OCI-LY3 (cell line): ENCODE data around the gene SCUBE1.

ENCODE experiments used
- H2AFZ ChIP-seq: fragments of 200-600, 300-600 bp; shearing (Covaris generic); 2 replicates; pipeline ENCODE4 v1.6.0; 2014; ENCODE audit warnings: antibody characterized with exemption, low read depth, low read length
- H3K27ac ChIP-seq: fragments of 200-600, 300-600 bp; sonication (generic); 2 replicates; pipeline ENCODE4 v1.5.1; 2014; ENCODE audit warnings: mild to moderate bottlenecking, low read length, moderate library complexity, mixed read lengths
- H3K27me3 ChIP-seq: fragments of 200-600, 300-600 bp; sonication (generic); 2 replicates; pipeline ENCODE4 v1.6.1; 2014; ENCODE audit warnings: low read depth, low read length, mixed read lengths
- H3K36me3 ChIP-seq: fragments of 200-600, 300-600 bp; sonication (generic); replicated peaks from 2 replicates; pipeline ENCODE3; 2014; ENCODE audit warnings: low read depth, low read length, mixed read lengths
- H3K4me1 ChIP-seq: fragments of 300-600, 200-600 bp; sonication (generic); 2 replicates; pipeline ENCODE4 v1.6.1; 2014; ENCODE audit warnings: low read length, mixed read lengths
- H3K4me2 ChIP-seq: fragments of 200-600, 300-600 bp; sonication (generic); 2 replicates; pipeline ENCODE4 v1.6.1; 2014; ENCODE audit warnings: low read length, mixed read lengths
- H3K4me3 ChIP-seq: fragments of 300-600, 200-600 bp; sonication (generic); 2 replicates; pipeline ENCODE4 v1.5.1; 2014; ENCODE audit warnings: antibody characterized with exemption, mild to moderate bottlenecking, low read length, moderate library complexity
- H3K79me2 ChIP-seq: fragments of 300-600, 200-600 bp; shearing (Covaris generic); 2 replicates; pipeline ENCODE4 v1.6.1; 2014; ENCODE audit warnings: mild to moderate bottlenecking, low read length, mixed read lengths
- H3K9ac ChIP-seq: fragments of 300-600, 200-600 bp; shearing (Covaris generic); 2 replicates; pipeline ENCODE4 v1.6.0; 2014; ENCODE audit warnings: mild to moderate bottlenecking, low read length, moderate library complexity
- H3K9me3 ChIP-seq: fragments of 200-600, 300-600 bp; shearing (Covaris generic); 2 replicates; pipeline ENCODE4 v1.6.1; 2014; ENCODE audit warnings: low read length, mixed read lengths; ENCODE audit not compliant: insufficient read depth
- H4K20me1 ChIP-seq: fragments of 200-600, 300-600 bp; sonication (generic); 2 replicates; pipeline ENCODE4 v1.6.1; 2016; ENCODE audit warnings: low read length, mixed read lengths; ENCODE audit not compliant: insufficient read depth
- EZH2phosphoT487 ChIP-seq: fragments of 200-600 bp; shearing (Covaris generic); IDR thresholded peaks from 2 replicates; pipeline ENCODE4 v1.6.1; 2018; ENCODE audit warnings: antibody characterized with exemption, mixed run types, low read depth
- TF ChIP-seq, protein P1 (sequence below): fragments of 200-600, 300-600 bp; sonication (generic); IDR thresholded peaks from 2 replicates; pipeline ENCODE4 v1.5.1; 2014; ENCODE audit warnings: antibody characterized with exemption, low read length, low read depth

The SCUBE1 gene

DNA sequence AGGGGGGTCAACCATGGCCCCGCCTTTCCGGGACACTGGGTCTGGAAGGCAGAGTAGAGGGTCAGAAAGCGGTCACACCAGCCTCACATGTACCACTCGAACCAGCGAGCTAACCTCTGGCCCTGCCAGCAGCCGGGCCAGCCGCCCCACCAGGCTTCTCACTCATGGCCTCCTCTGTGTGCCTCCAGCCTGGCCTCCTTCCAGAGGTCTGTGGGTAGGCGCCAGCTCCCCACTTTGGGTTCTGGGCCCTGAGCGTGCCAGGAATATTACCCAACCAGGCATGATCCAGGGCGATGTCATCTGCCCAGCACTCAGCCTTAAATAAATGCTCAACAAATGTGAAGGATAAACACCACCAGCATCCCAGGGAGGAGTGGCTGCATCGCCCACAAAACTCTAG is 5.8 kb downstream of the SCUBE1 start:
- no peak for TF ChIP-seq EZH2phosphoT487
- TF ChIP-seq, protein P1, sequence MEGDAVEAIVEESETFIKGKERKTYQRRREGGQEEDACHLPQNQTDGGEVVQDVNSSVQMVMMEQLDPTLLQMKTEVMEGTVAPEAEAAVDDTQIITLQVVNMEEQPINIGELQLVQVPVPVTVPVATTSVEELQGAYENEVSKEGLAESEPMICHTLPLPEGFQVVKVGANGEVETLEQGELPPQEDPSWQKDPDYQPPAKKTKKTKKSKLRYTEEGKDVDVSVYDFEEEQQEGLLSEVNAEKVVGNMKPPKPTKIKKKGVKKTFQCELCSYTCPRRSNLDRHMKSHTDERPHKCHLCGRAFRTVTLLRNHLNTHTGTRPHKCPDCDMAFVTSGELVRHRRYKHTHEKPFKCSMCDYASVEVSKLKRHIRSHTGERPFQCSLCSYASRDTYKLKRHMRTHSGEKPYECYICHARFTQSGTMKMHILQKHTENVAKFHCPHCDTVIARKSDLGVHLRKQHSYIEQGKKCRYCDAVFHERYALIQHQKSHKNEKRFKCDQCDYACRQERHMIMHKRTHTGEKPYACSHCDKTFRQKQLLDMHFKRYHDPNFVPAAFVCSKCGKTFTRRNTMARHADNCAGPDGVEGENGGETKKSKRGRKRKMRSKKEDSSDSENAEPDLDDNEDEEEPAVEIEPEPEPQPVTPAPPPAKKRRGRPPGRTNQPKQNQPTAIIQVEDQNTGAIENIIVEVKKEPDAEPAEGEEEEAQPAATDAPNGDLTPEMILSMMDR = no peak
- Histone ChIP-seq H3K27ac (no peak overlapping the region), H4K20me1 (no peaks in the 10 kb centered on the region), H3K4me2 (no peak overlapping the region), H3K27me3 (peaks cover 13% of the 10 kb centered on the region; the same call in 1 of the 2 replicates), H3K4me3 (no peak overlapping the region), H3K36me3 (no peaks in the 10 kb centered on the region), H3K9ac (no peak overlapping the region), H2AFZ (no peak overlapping the region), H3K79me2 (no peaks in the 10 kb centered on the region), H3K4me1 (no peaks in the 10 kb centered on the region), H3K9me3 (no peaks in the 10 kb centered on the region)

DNA sequence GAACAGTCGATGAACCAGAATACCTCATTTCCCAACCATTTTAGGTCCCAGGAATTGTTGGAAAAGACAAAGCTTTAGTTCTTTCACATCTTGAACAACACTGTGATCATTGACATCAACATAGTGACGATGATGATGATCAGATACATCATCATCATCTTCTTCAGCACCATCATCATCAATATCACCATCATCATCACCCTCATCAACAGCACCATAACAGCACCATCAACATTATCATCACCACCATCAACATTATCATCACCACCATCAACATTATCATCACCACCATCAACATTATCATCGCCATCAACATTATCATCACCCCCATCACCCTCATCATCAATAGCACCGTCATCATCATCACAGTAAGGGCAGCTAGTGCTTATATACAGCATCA is 8.8 kb downstream of the SCUBE1 start:
- H3K36me3 ChIP-seq = no peaks in the 10 kb centered on the region
- H3K9me3 ChIP-seq = no peaks in the 10 kb centered on the region
- H3K27me3 ChIP-seq = peaks cover 13% of the 10 kb centered on the region; the same call in 1 of the 2 replicates
- no peaks in the 10 kb centered on the region for H3K79me2 ChIP-seq
- no peak overlapping the region for H2AFZ ChIP-seq
- no peaks in the 10 kb centered on the region for H4K20me1 ChIP-seq
- no peak for TF ChIP-seq EZH2phosphoT487
- TF ChIP-seq, protein P1 = no peak
- H3K27ac ChIP-seq = no peak overlapping the region
- no peak overlapping the region for H3K4me3 ChIP-seq
- no peak overlapping the region for H3K9ac ChIP-seq
- no peaks in the 10 kb centered on the region for H3K4me1 ChIP-seq
- H3K4me2 ChIP-seq = no peak overlapping the region

DNA sequence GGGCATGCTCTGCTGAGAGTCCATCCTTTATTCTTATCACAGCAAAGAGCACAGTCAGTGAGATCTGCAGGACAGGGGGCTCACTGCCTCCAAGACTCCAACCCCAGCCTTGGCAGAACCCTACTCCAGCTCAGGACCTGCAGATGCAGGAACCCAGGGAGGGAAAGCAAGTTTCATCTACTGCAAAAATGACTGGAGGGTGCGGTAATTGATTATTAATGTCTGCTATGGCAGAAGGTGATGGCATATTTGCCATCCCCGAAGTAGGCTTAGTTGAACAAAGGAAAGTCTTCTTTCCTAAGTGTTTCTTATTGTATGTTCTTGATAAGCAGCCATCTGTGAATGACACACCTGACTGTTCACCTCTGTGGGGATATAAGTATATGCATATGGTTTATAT is 9.2 kb downstream of the SCUBE1 start:
- Histone ChIP-seq H3K4me3 (no peak overlapping the region), H3K9me3 (no peaks in the 10 kb centered on the region), H3K27ac (no peak overlapping the region), H3K9ac (no peak overlapping the region), H4K20me1 (no peaks in the 10 kb centered on the region), H2AFZ (no peak overlapping the region), H3K79me2 (no peaks in the 10 kb centered on the region), H3K36me3 (no peaks in the 10 kb centered on the region), H3K4me1 (no peaks in the 10 kb centered on the region), H3K27me3 (peaks cover 13% of the 10 kb centered on the region; the same call in 1 of the 2 replicates), H3K4me2 (no peak overlapping the region)
- no peak for TF ChIP-seq EZH2phosphoT487
- TF ChIP-seq, protein P1 = no peak

DNA sequence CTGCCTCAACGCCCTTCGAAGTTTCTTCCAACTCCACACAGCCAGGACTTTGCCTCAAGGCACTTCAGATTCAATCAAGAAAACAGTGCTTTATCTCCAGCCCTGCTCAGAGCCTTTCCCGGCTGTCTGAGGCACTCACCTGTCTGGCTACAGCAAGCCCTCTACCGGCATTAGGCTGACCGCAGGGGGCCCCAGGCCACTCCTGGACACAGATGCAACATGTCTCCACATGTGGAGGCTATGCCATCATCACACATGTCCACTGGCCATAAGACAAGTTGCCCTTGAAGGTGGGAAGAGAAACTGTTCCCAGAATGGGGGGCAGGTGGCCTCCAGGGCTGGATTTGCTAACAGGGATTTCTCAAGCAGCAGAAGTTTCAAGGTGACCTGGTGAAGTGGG is 10.0 kb downstream of the SCUBE1 start:
- Histone ChIP-seq H3K4me2 (no peak overlapping the region), H3K27me3 (peaks cover 13% of the 10 kb centered on the region; the same call in 1 of the 2 replicates), H3K79me2 (no peaks in the 10 kb centered on the region)

More for the DNA sequence above, 10.0 kb downstream of the SCUBE1 start:
- Histone ChIP-seq H3K4me1 (no peaks in the 10 kb centered on the region), H3K9me3 (no peaks in the 10 kb centered on the region), H4K20me1 (no peaks in the 10 kb centered on the region), H2AFZ (no peak overlapping the region), H3K36me3 (no peaks in the 10 kb centered on the region), H3K27ac (no peak overlapping the region), H3K4me3 (no peak overlapping the region), H3K9ac (no peak overlapping the region)
- no peak for TF ChIP-seq EZH2phosphoT487
- TF ChIP-seq, protein P1 = no peak
